GM12878 (cell line): ENCODE results near the gene CDH4. TPM values are rescaled to one million over a fixed set of nuclear protein-coding genes. Genes with fewer than 3 reads are reported as not detected.

ENCODE experiments used
- ATAC-seq: fragments of 200-7000 bp; cut with Tn5 transposase; 3 replicates; pipeline ENCODE4 v1.9.1; 2020; ENCODE audit warnings: mild to moderate bottlenecking, moderate library complexity
- BruUV-seq: library from RNA; stranded (reverse); fragments of 400-500 nt; replicated peaks from 2 replicates; lab custom pipeline; 2021; lab: Mats Ljungman, UMichigan
- CTCF ChIA-PET: fragments of 300-600 bp; sonication (Branson Sonifier 250); formaldehyde crosslinking; extraction: SDS; loops from one replicate; lab custom pipeline; 2021; ENCODE audit warnings: inconsistent platforms; lab: Yijun Ruan, JAX
- POLR2A ChIA-PET: fragments of 350-600 bp; formaldehyde crosslinking; extraction: SDS; loops from one replicate; lab custom pipeline; 2021; ENCODE audit warnings: inconsistent platforms; lab: Charles Lee
- RAD21 ChIA-PET: fragments of 300-600 bp; sonication (Branson Sonifier 250); formaldehyde crosslinking; loops from one replicate; lab custom pipeline; 2023; ENCODE audit warnings: antibody characterized with exemption; ENCODE audit not compliant: unreplicated experiment; lab: Charles Lee
- SMC1A ChIA-PET: fragments of 300-600 bp; sonication (Branson Sonifier 250); formaldehyde crosslinking; loops from one replicate; lab custom pipeline; 2023; ENCODE audit not compliant: unreplicated experiment, uncharacterized antibody; lab: Charles Lee
- DNase-seq: peaks from one replicate; pipeline ENCODE4 v3.0.0-alpha.2; 2011; ENCODE audit warnings: low read depth, low spot score
- FAIRE-seq: peaks from 3 replicates; lab custom pipeline; 2011; peaks lifted over from hg19 to GRCh38; lab: Jason Lieb, UNC
- H2AFZ ChIP-seq: 2 replicates; pipeline ENCODE4 v1.6.0; 2011; ENCODE audit warnings: low read depth, low read length, control low read depth; ENCODE audit not compliant: control insufficient read depth
- H3K27ac ChIP-seq: 2 replicates; pipeline ENCODE4 v1.5.1; 2011; ENCODE audit warnings: control low read depth; ENCODE audit not compliant: control insufficient read depth, insufficient read depth
- H3K27me3 ChIP-seq, 2 experiments: replicated peaks in 1 of 2; 2 replicates each; pipeline versions ENCODE4 v1.6.0 to v1.6.1; 2011; ENCODE audit warnings: low read length in 1 of 2; ENCODE audit not compliant: control insufficient read depth in 2 of 2, insufficient read depth in 2 of 2
- H3K36me3 ChIP-seq, 2 experiments: 2 replicates each; pipeline ENCODE4 v1.5.1; 2011; ENCODE audit warnings: low read length in 1 of 2; ENCODE audit not compliant: control insufficient read depth in 2 of 2, insufficient read depth in 2 of 2
- H3K4me1 ChIP-seq: 2 replicates; pipeline ENCODE4 v1.6.1; 2011; ENCODE audit warnings: mild to moderate bottlenecking, low read length, moderate library complexity, mixed read lengths; ENCODE audit not compliant: control insufficient read depth, insufficient read depth
- H3K4me2 ChIP-seq: 2 replicates; pipeline ENCODE4 v1.6.0; 2011; ENCODE audit warnings: control low read depth; ENCODE audit not compliant: control insufficient read depth, insufficient read depth
- H3K4me3 ChIP-seq: fragments of 200-600 bp; sonication (generic); 2 replicates; pipeline ENCODE4 v1.5.1; 2016
- H3K79me2 ChIP-seq: 2 replicates; pipeline ENCODE4 v1.6.0; 2011; ENCODE audit warnings: low read length; ENCODE audit not compliant: control insufficient read depth, insufficient read depth
- H3K9ac ChIP-seq: 2 replicates; pipeline ENCODE4 v1.8.0; 2011; ENCODE audit warnings: low read length, control low read depth, mixed read lengths; ENCODE audit not compliant: control insufficient read depth, insufficient read depth
- H3K9me3 ChIP-seq: replicated peaks from 3 replicates; pipeline ENCODE4 v1.5.1; 2011; ENCODE audit warnings: mild to moderate bottlenecking, low read length; ENCODE audit not compliant: control insufficient read depth, insufficient read depth
- H4K20me1 ChIP-seq: 2 replicates; pipeline ENCODE4 v1.6.0; 2011; ENCODE audit not compliant: control insufficient read depth, insufficient read depth
- E2F8 ChIP-seq: fragments of 450-650 bp; IDR thresholded peaks from 2 replicates; pipeline ENCODE4 v1.6.1; 2018; ENCODE audit warnings: mild to moderate bottlenecking, low read depth, moderate library complexity; ENCODE audit not compliant: partially characterized antibody
- EP300 ChIP-seq, 2 experiments: fragments of 150-350 bp in 1 of 2; IDR thresholded peaks; 2 replicates each; pipeline ENCODE4 v1.6.1; 2011 to 2012; ENCODE audit warnings: low read depth in 2 of 2, low read length in 2 of 2, borderline replicate concordance in 1 of 2, improper control_type of control experiment in 1 of 2, inconsistent platforms in 1 of 2; ENCODE audit not compliant: control insufficient read depth in 1 of 2
- NR2C2 ChIP-seq: IDR thresholded peaks from 2 replicates; pipeline ENCODE4 v1.6.1; 2011; ENCODE audit warnings: borderline replicate concordance, low read depth; ENCODE audit not compliant: control insufficient read depth, insufficient read length
- PAX8 ChIP-seq: fragments of 450-650 bp; IDR thresholded peaks from 2 replicates; pipeline ENCODE4 v1.6.1; 2017; ENCODE audit warnings: mild to moderate bottlenecking, moderate library complexity
- WGBS: methylation state at CpG from one replicate; pipeline ENCODE4 v1.1.6; 2016; ENCODE audit warnings: low lambda C conversion rate; ENCODE audit not compliant: insufficient replicate concordance, insufficient coverage; ENCODE audit errors: missing lambda C conversion rate; 5-methylcytosine and 5-hydroxymethylcytosine counted together
- in situ Hi-C: fragments of 300-500 bp; cut with MboI; formaldehyde crosslinking; loops from 9 replicates; pipeline ENCODE4 v1.14.3; 2018; ENCODE audit warnings: mixed read lengths
- intact Hi-C: fragments of 100-400 bp; cut with micrococcal nuclease; formaldehyde crosslinking; loops from one replicate; pipeline ENCODE4 v1.14.2; 2022; ENCODE audit not compliant: unreplicated experiment
- polyA plus RNA-seq, 11 experiments: library from polyadenylated mRNA; depleted of rRNA in 4 of 11; unstranded in 6 of 11; stranded (reverse) in 5 of 11; fragments of >200 nt; fragmentation: Nextera tagmentation in 4 of 11; fragmentation: Illumina TruSeq in 1 of 11; extraction: Ambion mirVana in 4 of 11; extraction: Trizol in 1 of 11; gene quantifications; 1 replicate in 1 of 11; 2 replicates in 10 of 11; pipeline versions ENCODE4 v1.2.1 to v1.2.3, GENCODE V29; 2011 to 2016; ENCODE audit warnings: inconsistent platforms in 2 of 11, missing spikeins in 2 of 11, low read depth in 1 of 11
- total RNA-seq, 4 experiments: library from RNA; depleted of rRNA in 3 of 4; stranded (reverse); fragments of >200 nt in 3 of 4; fragmentation: Illumina TruSeq in 1 of 4; extraction: Trizol in 1 of 4; gene quantifications; 2 replicates each; pipeline versions ENCODE4 v1.2.1 to v1.2.3, GENCODE V29; 2013 to 2021

The CDH4 gene
- total and polyA plus RNA-seq, 10 of the 15 experiments (the other 5 are each of a cell fraction or from before 2014, with no cell fraction given): not detected

- ChIA-PET POLR2A (no interaction called here), SMC1A (no interaction called here), RAD21 (no interaction called here), CTCF (no interaction called here)
- H3K9ac ChIP-seq: no peak overlapping the region
- no peak overlapping the region for H3K27ac ChIP-seq
- no peaks in the 10 kb centered on the region for H4K20me1 ChIP-seq
- no peaks in the 10 kb centered on the region for H3K4me1 ChIP-seq
- DNase-seq: no peak
- no peaks in the 10 kb centered on the region for H3K79me2 ChIP-seq
- no peaks in the 10 kb centered on the region; the same call in 2 of the 3 replicates for H3K9me3 ChIP-seq
- intact Hi-C loops (no loop called here), in situ Hi-C loops (no loop called here)
- no peak for FAIRE-seq
- TF ChIP-seq E2F8 (no peak), EP300 (IDR thresholded peaks at IDR 0.05; ENCODE audit: borderline replicate concordance in 1 of 2, control insufficient read depth in 1 of 2, low read depth in 2 of 2, low read length in 2 of 2) (no peak)
- H3K4me2 ChIP-seq: no peak overlapping the region
- no peak for ATAC-seq
- H3K27me3 ChIP-seq: no peaks in the 10 kb centered on the region
- no peak overlapping the region for H3K4me3 ChIP-seq
- H2AFZ ChIP-seq: no peak overlapping the region
- no peaks in the 10 kb centered on the region for H3K36me3 ChIP-seq
- 6% methylated on average over 4 of the region's 4 CpGs for WGBS
- no TSS peak for BruUV-seq
Measured at GRCh38 chr20:61290721-61291120, 38.7 kb downstream of the CDH4 start.

GRCh38 chr20:61291166-61291829 lies 39.2 kb downstream of the CDH4 start:
- Histone ChIP-seq H3K4me2 (no peak overlapping the region), H4K20me1 (no peaks in the 10 kb centered on the region), H2AFZ (no peak overlapping the region), H3K4me1 (no peaks in the 10 kb centered on the region), H3K79me2 (no peaks in the 10 kb centered on the region), H3K36me3 (no peaks in the 10 kb centered on the region), H3K27ac (no peak overlapping the region), H3K4me3 (no peak overlapping the region), H3K27me3 (no peaks in the 10 kb centered on the region), H3K9me3 (no peaks in the 10 kb centered on the region; the same call in 2 of the 3 replicates), H3K9ac (no peak overlapping the region)
- ChIA-PET CTCF (no interaction called here), POLR2A (no interaction called here), SMC1A (no interaction called here), RAD21 (no interaction called here)
- ATAC-seq: no peak
- TF ChIP-seq PAX8 (no peak), NR2C2 (no peak)
- in situ Hi-C loops (no loop called here), intact Hi-C loops (no loop called here)
- WGBS: 46% methylated on average over 16 of the region's 17 CpGs
- FAIRE-seq: no peak
- DNase-seq: no peak
- BruUV-seq: no TSS peak
